GM12892 (cell line): ENCODE data around the gene DCLK1.

Source experiments
- POLR2A ChIP-seq: IDR thresholded peaks from 2 replicates; pipeline ENCODE4 v1.6.1; 2011; ENCODE audit warnings: low read depth, low read length, control low read depth
- POLR2AphosphoS5 ChIP-seq: IDR thresholded peaks from 2 replicates; pipeline ENCODE4 v1.6.1; 2011; ENCODE audit warnings: low read depth, low read length, control low read depth

- TF ChIP-seq POLR2AphosphoS5 = no peak
- TF ChIP-seq POLR2A = no peak
These were observed 359.3 kb downstream of the DCLK1 start for GRCh38 chr13:35771898-35772297.
